Stimulated activated naive B cell treated with anti-CD40 and anti-IgM and Interleukin-4, amounts not matched to agents 10 μg/mL and 1 μg/mL and 100 μg/mL, for 72 hours (primary cell): ENCODE measurements around the gene RABL2B.
"Not testable (repeated sequence)": the region's sequence is repeated elsewhere in the genome, so short reads cannot be mapped to it uniquely, and the experiment has no call there.

Experiments used
- ATAC-seq, 2 donors: fragments of 150-1000 bp; cut with Tn5 transposase; replicated peaks; 2 replicates each; pipeline ENCODE4 v1.10.0; 2021; ENCODE audit warnings: moderate library complexity in 1 of 2
- DNase-seq: peaks from one replicate; pipeline ENCODE4 v3.0.0; 2021
- H3K27ac Mint-ChIP-seq: one replicate; pipeline ENCODE4 v1.8.0; 2022; ENCODE audit warnings: mild to moderate bottlenecking, mixed read lengths
- H3K27me3 Mint-ChIP-seq, 2 donors: one replicate each; pipeline ENCODE4 v1.8.0; 2022; ENCODE audit warnings: mixed read lengths in 2 of 2
- H3K36me3 Mint-ChIP-seq, 2 donors: one replicate each; pipeline ENCODE4 v1.8.0; 2022; ENCODE audit warnings: mixed read lengths in 2 of 2, mild to moderate bottlenecking in 1 of 2
- H3K4me1 Mint-ChIP-seq, 2 donors: one replicate each; pipeline ENCODE4 v1.8.0; 2022; ENCODE audit warnings: mixed read lengths in 2 of 2, mild to moderate bottlenecking in 1 of 2
- H3K4me3 Mint-ChIP-seq, 2 donors: one replicate each; pipeline ENCODE4 v1.8.0; 2022; ENCODE audit warnings: mild to moderate bottlenecking in 2 of 2, mixed read lengths in 2 of 2, moderate library complexity in 1 of 2
- H3K9me3 Mint-ChIP-seq, 2 donors: one replicate each; pipeline ENCODE4 v1.8.0; 2022; ENCODE audit warnings: mixed read lengths in 2 of 2, mild to moderate bottlenecking in 1 of 2

The RABL2B gene

DNA sequence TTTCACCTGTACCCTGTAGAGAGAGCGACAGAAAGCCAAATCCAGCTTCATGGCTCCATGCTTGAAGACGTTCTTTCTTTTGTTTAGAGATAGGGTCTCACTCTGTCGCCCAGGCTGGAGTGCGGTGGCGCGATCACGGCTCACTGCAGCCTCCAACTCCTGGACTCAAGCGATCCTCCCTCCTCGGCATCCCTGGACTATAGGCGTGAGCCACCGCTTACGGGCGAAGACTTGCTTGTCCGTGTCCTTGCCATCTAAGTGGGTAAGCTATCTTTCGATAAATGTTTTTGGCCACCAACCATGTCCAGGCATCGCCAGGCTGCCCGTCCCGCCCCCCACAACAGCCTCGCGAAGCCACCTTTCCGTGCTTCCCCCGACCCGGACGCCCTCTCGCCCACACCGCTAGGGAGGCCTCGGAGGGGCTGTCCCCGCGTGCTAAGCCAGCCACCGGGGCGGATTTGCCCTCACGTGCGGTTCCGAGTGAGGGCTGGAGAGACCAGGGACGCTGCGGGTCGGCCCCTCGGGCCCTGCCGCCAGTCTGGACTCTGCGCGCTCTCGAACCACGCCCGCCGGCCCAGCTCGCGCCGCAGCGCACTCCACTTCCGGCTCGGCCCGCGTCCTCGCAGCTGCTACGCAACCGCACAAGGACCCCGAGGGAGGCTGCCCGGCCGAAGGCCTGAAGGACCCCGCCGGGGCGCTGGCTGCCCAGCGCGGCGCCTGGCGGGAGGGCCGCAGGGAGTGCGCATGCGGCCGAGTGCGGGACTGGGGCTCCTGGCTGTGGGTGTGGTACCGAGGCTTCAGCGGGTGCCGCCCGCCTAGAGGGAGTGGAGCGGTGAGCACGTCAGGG is at the start of gene RABL2B:
Gene RABL2B, minus strand, starts transcription at position 604 of the 847 bp plus-strand sequence. CDS start 1,342 bp downstream, outside the sequence.
- DNase-seq (peak; percentile 91), ATAC-seq (peak; percentile 89 to 92)
- H3K27ac Mint-ChIP-seq = peak within 1 kb of the TSS; percentile 93
- peak within 1 kb of the TSS; percentile 87 to 89 for H3K4me3 Mint-ChIP-seq
- H3K36me3 Mint-ChIP-seq, H3K27me3 Mint-ChIP-seq, H3K9me3 Mint-ChIP-seq: not testable (repeated sequence)
- peaks cover 10 to 11% of the 10 kb centered on the region in 2 donors for H3K4me1 Mint-ChIP-seq

DNA sequence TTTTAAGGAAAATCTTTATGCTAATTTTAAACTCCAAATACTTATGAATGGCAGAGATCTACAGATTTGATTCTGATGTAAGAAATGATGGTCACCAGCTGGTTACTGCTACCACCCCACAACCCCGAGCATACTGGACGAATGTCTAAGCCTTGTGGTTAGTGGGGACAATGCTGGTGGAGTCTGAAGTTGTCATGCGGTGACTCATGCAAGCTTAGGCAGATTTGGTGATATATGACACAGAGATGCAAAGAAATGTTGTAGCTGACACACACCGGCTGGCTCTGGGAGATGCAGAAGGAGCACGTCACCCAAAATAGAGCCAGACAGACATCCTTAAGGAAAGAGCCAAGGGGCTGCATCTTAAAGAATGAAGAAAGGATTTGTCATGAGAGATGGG is 3.5 kb upstream of the RABL2B start:
- not testable (repeated sequence) for H3K36me3 Mint-ChIP-seq, H3K9me3 Mint-ChIP-seq, DNase-seq, H3K27me3 Mint-ChIP-seq, ATAC-seq, H3K4me3 Mint-ChIP-seq, H3K27ac Mint-ChIP-seq
- H3K4me1 Mint-ChIP-seq = peaks cover 10 to 11% of the 10 kb centered on the region in 2 donors

DNA sequence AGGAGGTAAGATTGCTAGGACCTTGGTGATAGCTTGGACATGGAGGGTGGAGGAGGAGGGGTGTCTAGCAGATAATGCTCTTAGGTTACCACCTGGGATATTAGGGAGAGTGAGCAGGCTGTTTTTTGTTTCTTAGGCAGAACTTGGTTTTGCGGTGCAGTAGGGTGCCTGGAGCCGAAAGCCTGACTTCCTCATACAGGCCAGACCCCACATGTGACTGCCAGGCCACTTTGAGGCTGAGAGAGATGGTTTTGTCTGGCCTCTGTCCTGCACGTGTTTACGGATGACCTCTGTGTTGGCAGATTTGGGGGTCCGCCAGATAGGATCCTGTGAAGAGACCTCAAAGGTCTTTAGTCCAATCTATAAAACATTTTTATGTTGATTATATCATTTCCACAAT is 1.9 kb upstream of the RABL2B start:
- not testable (repeated sequence) for H3K27ac Mint-ChIP-seq, H3K9me3 Mint-ChIP-seq, ATAC-seq, H3K27me3 Mint-ChIP-seq, H3K4me3 Mint-ChIP-seq, DNase-seq, H3K36me3 Mint-ChIP-seq
- peaks cover 10 to 11% of the 10 kb centered on the region in 2 donors for H3K4me1 Mint-ChIP-seq

DNA sequence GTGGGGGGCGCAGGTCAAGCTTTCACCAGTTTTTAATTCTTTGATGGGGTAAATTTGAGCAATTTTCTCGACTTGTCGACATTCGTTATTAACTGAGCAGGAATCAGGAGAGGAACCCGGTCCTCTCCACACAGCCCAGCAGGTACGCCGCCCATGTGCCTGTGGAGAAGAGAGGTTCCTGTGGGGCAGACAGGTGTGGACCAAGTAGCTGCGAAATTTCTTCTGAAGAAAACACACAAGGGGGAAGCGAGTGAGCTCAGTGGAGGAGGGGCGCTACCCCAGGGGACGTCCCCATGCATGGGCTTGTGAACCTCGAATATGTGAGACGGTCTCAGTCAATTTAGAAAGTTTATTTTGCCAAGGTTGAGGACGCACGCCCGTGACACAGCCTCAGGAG is 442 bp upstream of the RABL2B start:
- Mint-ChIP-seq H3K27ac (peak overlapping the region; percentile 93), H3K4me1 (peaks cover 10 to 11% of the 10 kb centered on the region in 2 donors), H3K4me3 (peak overlapping the region; percentile 87 to 89)
- H3K36me3 Mint-ChIP-seq, H3K9me3 Mint-ChIP-seq, H3K27me3 Mint-ChIP-seq: not testable (repeated sequence)
- DNase-seq (peak; percentile 28), ATAC-seq (peak; percentile 63 to 66)

DNA sequence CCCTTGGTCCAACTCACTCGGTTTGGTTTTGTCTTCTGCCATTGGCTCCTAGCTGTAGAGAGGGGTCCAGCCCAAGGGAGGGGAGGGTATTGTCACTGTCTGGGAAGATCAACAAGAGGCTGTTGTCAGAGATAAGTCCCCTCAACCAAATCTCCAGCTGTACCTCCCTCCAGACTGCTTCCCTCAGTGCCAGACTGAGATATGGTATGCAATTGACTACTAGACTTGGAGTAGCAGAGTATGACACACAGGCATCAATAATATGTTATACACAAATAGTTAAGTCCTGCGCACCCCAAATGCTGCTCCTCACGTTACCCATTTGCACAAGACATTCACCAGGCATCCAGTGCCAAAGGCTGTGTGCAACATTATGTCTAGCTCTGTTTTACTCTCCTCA is 1.2 kb downstream of the RABL2B start:
- Mint-ChIP-seq H3K4me1 (peaks cover 10 to 11% of the 10 kb centered on the region in 2 donors), H3K4me3 (peak overlapping the region; percentile 73 to 74)
- DNase-seq, H3K9me3 Mint-ChIP-seq, H3K27me3 Mint-ChIP-seq, H3K27ac Mint-ChIP-seq, ATAC-seq, H3K36me3 Mint-ChIP-seq: not testable (repeated sequence)

DNA sequence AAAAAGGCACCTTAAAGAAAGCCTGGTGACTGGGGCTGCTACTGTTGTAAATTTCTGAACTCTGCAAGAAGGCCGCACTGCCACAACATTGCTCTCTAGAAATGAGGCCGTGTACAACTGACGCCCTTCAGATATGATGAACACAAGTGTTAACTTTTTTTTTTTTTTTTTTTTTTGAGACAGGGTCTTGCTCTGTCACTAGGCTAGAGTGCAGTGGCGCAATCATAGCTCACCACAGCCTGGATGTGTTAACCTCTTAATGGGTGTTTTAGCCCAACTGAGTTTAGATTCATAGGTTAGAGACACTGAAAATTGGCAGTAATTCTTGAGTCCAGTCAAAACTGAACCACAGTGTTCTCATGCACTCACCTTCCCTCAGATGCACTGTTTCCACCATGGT is 3.2 kb downstream of the RABL2B start:
- H3K9me3 Mint-ChIP-seq, ATAC-seq, H3K27me3 Mint-ChIP-seq, DNase-seq, H3K27ac Mint-ChIP-seq, H3K4me3 Mint-ChIP-seq: not testable (repeated sequence)
- Mint-ChIP-seq H3K36me3 (peaks cover 5 to 15% of the 10 kb centered on the region in 2 donors), H3K4me1 (peaks cover 9 to 11% of the 10 kb centered on the region in 2 donors)

DNA sequence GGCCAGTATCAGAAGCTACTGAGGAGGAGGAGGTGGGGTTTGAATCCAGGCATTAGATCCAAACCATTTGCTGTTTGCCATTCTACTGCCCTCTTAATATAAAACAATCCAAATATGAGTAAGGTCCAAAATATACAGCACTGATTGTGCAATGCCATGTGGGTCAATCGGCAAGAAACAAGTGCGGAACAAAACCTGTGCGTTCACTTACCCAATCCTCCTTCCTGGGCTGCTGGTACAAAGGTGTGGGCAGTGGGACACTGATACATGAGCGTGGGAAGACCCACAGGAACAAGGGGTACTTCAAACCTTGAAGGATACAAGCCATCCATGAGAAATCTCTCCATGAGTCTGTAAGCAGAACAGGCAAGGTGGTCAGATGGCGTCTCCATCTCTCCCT is 5.8 kb downstream of the RABL2B start:
- peaks cover 5 to 15% of the 10 kb centered on the region in 2 donors for H3K36me3 Mint-ChIP-seq
- not testable (repeated sequence) for ATAC-seq, DNase-seq, H3K27me3 Mint-ChIP-seq, H3K4me1 Mint-ChIP-seq, H3K9me3 Mint-ChIP-seq, H3K4me3 Mint-ChIP-seq, H3K27ac Mint-ChIP-seq

DNA sequence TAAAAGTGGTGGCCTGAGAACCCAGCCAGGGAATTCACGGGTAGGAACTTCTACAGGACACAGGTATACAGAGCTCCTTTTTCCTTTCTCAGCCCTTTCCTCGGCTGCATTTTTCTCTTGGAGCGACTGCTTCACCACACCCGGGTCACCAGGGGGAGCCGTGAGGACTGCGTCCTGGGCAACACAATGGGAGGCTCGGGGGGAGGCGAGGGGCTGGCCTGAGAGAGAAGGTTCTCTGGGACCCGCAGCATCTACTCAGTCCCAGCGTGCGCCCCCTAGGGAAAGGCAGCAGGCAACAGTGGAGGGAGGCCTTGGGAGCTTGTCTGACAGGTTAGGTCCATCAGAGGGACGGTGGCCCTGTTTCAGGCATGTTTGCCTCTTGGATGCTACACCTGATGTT is 8.3 kb downstream of the RABL2B start:
- DNase-seq, H3K9me3 Mint-ChIP-seq, H3K4me1 Mint-ChIP-seq, H3K27ac Mint-ChIP-seq, H3K27me3 Mint-ChIP-seq, H3K4me3 Mint-ChIP-seq: not testable (repeated sequence)
- peak; percentile 50 to 51 for ATAC-seq
- peaks cover 5 to 15% of the 10 kb centered on the region in 2 donors for H3K36me3 Mint-ChIP-seq

DNA sequence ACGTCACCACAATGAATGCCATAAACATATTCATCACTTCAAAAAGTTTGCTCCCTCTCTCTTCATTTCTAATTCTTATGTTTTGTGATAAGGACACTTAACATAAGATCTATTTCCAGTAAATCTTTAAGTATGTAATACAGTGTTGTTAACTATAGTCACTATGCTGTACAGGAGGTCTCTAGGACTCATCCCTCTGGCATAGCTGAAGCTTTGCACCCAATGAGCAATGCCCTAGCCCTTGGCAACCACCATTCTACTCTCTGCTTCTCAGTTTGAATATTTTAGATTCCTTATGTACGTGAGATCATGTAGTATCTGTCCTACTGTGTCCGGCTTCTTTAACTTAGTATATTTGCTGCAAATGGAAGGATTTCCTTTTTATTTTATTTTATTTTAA is 19.1 kb downstream of the RABL2B start:
- not testable (repeated sequence) for H3K4me3 Mint-ChIP-seq, H3K36me3 Mint-ChIP-seq, H3K9me3 Mint-ChIP-seq, H3K4me1 Mint-ChIP-seq, DNase-seq, H3K27ac Mint-ChIP-seq, H3K27me3 Mint-ChIP-seq, ATAC-seq

DNA sequence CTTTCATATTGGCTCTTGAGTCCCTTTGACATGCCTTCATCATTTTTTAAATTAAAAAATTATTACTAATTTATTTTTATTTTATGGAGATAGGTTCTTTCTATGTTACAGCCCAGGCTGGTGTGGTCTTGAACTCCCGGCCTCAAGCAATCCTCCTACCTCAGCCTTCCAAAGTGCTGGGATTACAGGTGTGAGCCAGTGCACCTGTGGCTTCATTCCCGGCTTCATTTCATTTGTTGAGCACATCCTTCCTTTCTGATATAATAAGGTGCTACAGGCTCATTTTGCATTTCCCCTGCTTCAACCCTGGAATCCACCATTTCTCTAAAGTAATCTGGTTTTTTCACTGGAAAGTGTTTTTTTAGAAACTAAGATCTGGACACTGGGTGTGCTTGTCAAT is 21.6 kb downstream of the RABL2B start:
- not testable (repeated sequence) for H3K4me3 Mint-ChIP-seq, ATAC-seq, H3K4me1 Mint-ChIP-seq

DNA sequence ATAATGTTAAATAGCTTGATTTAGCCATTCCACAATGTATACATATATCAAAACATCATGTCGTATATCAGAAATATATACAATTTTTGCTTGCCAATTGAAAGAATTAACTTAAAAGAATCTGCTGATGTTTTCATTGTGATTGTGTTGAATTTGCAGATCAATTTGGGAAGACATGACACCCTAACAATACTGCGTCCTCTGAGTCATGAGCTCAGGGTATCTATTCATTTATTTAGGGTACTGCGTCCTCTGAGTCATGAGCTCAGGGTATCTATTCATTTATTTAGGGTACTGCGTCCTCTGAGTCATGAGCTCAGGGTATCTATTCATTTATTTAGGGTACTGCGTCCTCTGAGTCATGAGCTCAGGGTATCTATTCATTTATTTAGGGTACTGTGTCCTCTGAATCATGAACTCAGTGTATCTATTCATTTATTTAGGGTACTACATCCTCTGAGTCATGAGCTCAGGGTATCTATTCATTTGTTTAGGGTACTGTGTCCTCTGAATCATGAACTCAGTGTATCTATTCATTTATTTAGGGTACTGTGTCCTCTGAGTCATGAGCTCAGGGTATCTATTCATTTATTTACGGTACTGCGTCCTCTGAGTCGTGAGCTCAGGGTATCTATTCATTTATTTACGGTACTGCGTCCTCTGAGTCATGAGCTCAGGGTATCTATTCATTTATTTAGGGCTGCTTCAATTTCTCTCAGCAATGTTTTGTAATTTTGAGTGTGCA is 23.7 kb downstream of the RABL2B start:
- H3K4me1 Mint-ChIP-seq, H3K36me3 Mint-ChIP-seq, H3K4me3 Mint-ChIP-seq, H3K27ac Mint-ChIP-seq, ATAC-seq, H3K27me3 Mint-ChIP-seq, H3K9me3 Mint-ChIP-seq, DNase-seq: not testable (repeated sequence)

More for the DNA sequence above, 21.6 kb downstream of the RABL2B start:
- not testable (repeated sequence) for H3K27ac Mint-ChIP-seq, H3K9me3 Mint-ChIP-seq, DNase-seq, H3K36me3 Mint-ChIP-seq, H3K27me3 Mint-ChIP-seq

DNA sequence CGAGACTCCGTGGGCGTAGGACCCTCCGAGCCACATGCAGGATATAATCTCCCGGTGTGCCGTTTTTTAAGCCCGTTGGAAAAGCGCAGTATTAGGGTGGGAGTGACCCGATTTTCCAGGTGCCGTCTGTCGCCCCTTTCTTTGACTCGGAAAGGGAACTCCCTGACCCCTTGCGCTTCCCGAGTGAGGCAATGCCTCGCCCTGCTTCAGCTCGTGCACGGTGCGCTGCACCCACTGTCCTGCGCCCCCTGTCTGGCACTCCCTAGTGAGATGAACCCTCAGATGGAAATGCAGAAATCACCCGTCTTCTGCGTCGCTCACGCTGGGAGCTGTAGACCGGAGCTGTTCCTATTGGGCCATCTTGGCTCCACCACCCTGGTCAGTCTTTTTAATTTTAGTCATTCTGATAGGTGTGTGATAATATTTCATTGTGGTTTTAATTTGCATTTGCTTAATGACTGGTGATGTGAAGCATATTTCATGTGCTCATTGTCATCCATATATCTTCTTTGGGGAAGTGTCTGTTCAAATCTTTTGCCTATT is 26.4 kb downstream of the RABL2B start:
- Mint-ChIP-seq H3K27ac (peak overlapping the region; percentile 70), H3K4me3 (peak overlapping the region; percentile 84 to 93)
- not testable (repeated sequence) for H3K9me3 Mint-ChIP-seq, H3K27me3 Mint-ChIP-seq, H3K4me1 Mint-ChIP-seq, H3K36me3 Mint-ChIP-seq
- DNase-seq (peak; percentile 17), ATAC-seq (peak in 1 of 2 donors; percentile 34)

DNA sequence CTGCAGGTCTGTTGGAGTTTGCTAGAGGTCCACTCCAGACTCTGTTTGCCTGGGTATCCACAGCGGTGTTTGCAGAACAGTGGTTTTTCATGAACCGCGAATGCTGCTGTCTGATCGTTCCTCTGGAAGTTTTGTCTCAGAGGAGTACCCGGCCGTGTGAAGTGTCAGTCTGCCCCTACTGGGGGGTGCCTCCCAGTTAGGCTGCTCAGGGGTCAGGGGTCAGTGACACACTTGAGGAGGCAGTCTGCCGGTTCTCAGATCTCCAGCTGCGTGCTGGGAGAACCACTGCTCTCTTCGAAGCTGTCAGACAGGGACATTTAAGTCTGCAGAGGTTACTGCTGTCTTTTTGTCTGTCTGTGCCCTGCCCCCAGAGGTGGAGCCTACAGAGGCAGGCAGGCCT is 27.0 kb downstream of the RABL2B start:
- H3K4me1 Mint-ChIP-seq, H3K27ac Mint-ChIP-seq, DNase-seq, H3K9me3 Mint-ChIP-seq, H3K27me3 Mint-ChIP-seq, H3K36me3 Mint-ChIP-seq, ATAC-seq: not testable (repeated sequence)
- H3K4me3 Mint-ChIP-seq = peak overlapping the region; percentile 84 to 93

DNA sequence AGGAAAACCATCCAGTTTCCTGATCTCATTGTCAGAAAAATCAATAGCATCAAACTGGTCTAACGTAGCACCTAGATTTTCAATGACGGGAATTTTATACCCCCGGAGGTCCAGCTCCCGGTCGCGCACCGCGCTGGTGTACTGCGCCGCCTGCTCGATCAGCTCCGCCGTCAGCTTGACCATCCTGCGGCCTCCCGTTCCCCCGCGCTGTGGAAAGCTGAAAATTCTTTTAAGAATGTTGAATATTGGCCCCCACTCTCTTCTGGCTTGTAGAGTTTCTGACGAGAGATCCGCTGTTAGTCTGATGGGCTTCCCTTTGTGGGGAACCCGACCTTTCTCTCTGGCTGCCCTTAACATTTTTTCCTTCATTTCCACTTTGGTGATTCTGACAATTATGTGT is 28.2 kb downstream of the RABL2B start:
- H3K4me3 Mint-ChIP-seq, ATAC-seq, H3K36me3 Mint-ChIP-seq, H3K9me3 Mint-ChIP-seq, H3K27me3 Mint-ChIP-seq, H3K4me1 Mint-ChIP-seq, DNase-seq, H3K27ac Mint-ChIP-seq: not testable (repeated sequence)
